ENCODE data around the gene EYS.

GRCh38 chr6:65448866-65449265, 258.2 kb downstream of the EYS start:
- TF ChIP-seq, protein P1, sequence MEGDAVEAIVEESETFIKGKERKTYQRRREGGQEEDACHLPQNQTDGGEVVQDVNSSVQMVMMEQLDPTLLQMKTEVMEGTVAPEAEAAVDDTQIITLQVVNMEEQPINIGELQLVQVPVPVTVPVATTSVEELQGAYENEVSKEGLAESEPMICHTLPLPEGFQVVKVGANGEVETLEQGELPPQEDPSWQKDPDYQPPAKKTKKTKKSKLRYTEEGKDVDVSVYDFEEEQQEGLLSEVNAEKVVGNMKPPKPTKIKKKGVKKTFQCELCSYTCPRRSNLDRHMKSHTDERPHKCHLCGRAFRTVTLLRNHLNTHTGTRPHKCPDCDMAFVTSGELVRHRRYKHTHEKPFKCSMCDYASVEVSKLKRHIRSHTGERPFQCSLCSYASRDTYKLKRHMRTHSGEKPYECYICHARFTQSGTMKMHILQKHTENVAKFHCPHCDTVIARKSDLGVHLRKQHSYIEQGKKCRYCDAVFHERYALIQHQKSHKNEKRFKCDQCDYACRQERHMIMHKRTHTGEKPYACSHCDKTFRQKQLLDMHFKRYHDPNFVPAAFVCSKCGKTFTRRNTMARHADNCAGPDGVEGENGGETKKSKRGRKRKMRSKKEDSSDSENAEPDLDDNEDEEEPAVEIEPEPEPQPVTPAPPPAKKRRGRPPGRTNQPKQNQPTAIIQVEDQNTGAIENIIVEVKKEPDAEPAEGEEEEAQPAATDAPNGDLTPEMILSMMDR (IDR thresholded peaks at IDR 0.05; ENCODE audit: low read depth, low read length, poor library complexity, severe bottlenecking), result no peak
- TF ChIP-seq EZH2phosphoT487 (IDR thresholded peaks at IDR 0.05; ENCODE audit: borderline replicate concordance, low read length), result no peak
